WTC11 (cell line): Measurements from ENCODE around the gene SYNGR1. TPM values are rescaled to one million over a fixed set of nuclear protein-coding genes. Genes with fewer than 3 reads are reported as not detected.

Experiments
- ATAC-seq: fragments of 200-7000 bp; cut with Tn5 transposase; 2 replicates; pipeline ENCODE4 v1.10.0; 2021; ENCODE audit warnings: mild to moderate bottlenecking, moderate library complexity
- CTCF ChIA-PET: fragments of 300-600 bp; sonication (Branson Sonifier 250); formaldehyde crosslinking; loops from one replicate; lab custom pipeline; 2021; ENCODE audit warnings: antibody characterized with exemption; lab: Charles Lee
- POLR2A ChIA-PET: fragments of 350-600 bp; sonication (Branson Sonifier 250); formaldehyde crosslinking; loops from one replicate; lab custom pipeline; 2021; ENCODE audit warnings: antibody characterized with exemption; lab: Charles Lee
- DNase-seq: peaks from one replicate; pipeline ENCODE4 v3.0.0; 2021; ENCODE audit warnings: low spot score
- H3K27ac Mint-ChIP-seq: 2 replicates; pipeline ENCODE4 v1.8.0; 2021; ENCODE audit warnings: mixed read lengths
- H3K27me3 Mint-ChIP-seq: 2 replicates; pipeline ENCODE4 v1.8.0; 2021; ENCODE audit warnings: low read depth, mild to moderate bottlenecking, moderate library complexity, mixed read lengths
- H3K36me3 Mint-ChIP-seq: 2 replicates; pipeline ENCODE4 v1.8.0; 2021; ENCODE audit warnings: mixed read lengths
- H3K4me1 Mint-ChIP-seq: 2 replicates; pipeline ENCODE4 v1.8.0; 2022; ENCODE audit warnings: mixed read lengths
- H3K4me3 Mint-ChIP-seq: 2 replicates; pipeline ENCODE4 v1.8.0; 2021; ENCODE audit warnings: mild to moderate bottlenecking, moderate library complexity, mixed read lengths
- H3K9me3 Mint-ChIP-seq: 2 replicates; pipeline ENCODE4 v1.8.0; 2021; ENCODE audit warnings: mixed read lengths
- FOXK1 ChIP-seq: sonication (generic); formaldehyde crosslinking; IDR thresholded peaks from 2 replicates; pipeline ENCODE4 v1.8.0; 2022; ENCODE audit warnings: mild to moderate bottlenecking, moderate library complexity, missing genetic modification reagents
- FOXP1 ChIP-seq: sonication (generic); formaldehyde crosslinking; IDR thresholded peaks from 2 replicates; pipeline ENCODE4 v1.8.0; 2022; ENCODE audit warnings: missing genetic modification reagents, mild to moderate bottlenecking, moderate library complexity, borderline replicate concordance
- MXD4 ChIP-seq: fragments of 250-450 bp; sonication (Bioruptor Pico); IDR thresholded peaks from 2 replicates; pipeline ENCODE4 v1.8.0; 2021; ENCODE audit warnings: mild to moderate bottlenecking, moderate library complexity, borderline replicate concordance
- NFATC4 ChIP-seq: fragments of 250-450 bp; sonication (Bioruptor Pico); IDR thresholded peaks from 2 replicates; pipeline ENCODE4 v1.9.0; 2021; ENCODE audit warnings: mild to moderate bottlenecking
- NR2C2 ChIP-seq: sonication (generic); formaldehyde crosslinking; IDR thresholded peaks from 2 replicates; pipeline ENCODE4 v1.8.0; 2022; ENCODE audit warnings: mild to moderate bottlenecking, missing genetic modification reagents
- TP53 ChIP-seq: sonication (generic); formaldehyde crosslinking; IDR thresholded peaks from 2 replicates; pipeline ENCODE4 v1.8.1; 2023; ENCODE audit warnings: mild to moderate bottlenecking, missing genetic modification reagents
- ZBTB21 ChIP-seq: sonication (generic); formaldehyde crosslinking; IDR thresholded peaks from 2 replicates; pipeline ENCODE4 v1.8.1; 2023; ENCODE audit warnings: mild to moderate bottlenecking, missing genetic modification reagents, borderline replicate concordance
- ZNF138 ChIP-seq: sonication (generic); formaldehyde crosslinking; conservative IDR thresholded peaks from 2 replicates; pipeline ENCODE4 v1.8.1; 2022; ENCODE audit warnings: mild to moderate bottlenecking, moderate library complexity, missing genetic modification reagents
- ZNF263 ChIP-seq: sonication (generic); formaldehyde crosslinking; IDR thresholded peaks from 2 replicates; pipeline ENCODE4 v1.8.1; 2022; ENCODE audit warnings: low read depth, mild to moderate bottlenecking, moderate library complexity, missing genetic modification reagents
- ZNF423 ChIP-seq: fragments of 250-450 bp; sonication (Bioruptor Pico); IDR thresholded peaks from 2 replicates; pipeline ENCODE4 v2.1.2; 2022; ENCODE audit warnings: mild to moderate bottlenecking, moderate library complexity
- total RNA-seq: library from RNA; stranded (reverse); gene quantifications from 3 replicates; pipeline ENCODE4 v1.2.3, GENCODE V29; 2021
- TF ChIP-seq, protein P1 (sequence below): sonication (generic); formaldehyde crosslinking; IDR thresholded peaks from 2 replicates; pipeline ENCODE4 v1.8.0; 2023; ENCODE audit warnings: missing genetic modification reagents, mild to moderate bottlenecking, borderline replicate concordance
- TF ChIP-seq, protein P2 (sequence below): sonication (generic); formaldehyde crosslinking; IDR thresholded peaks from 2 replicates; pipeline ENCODE4 v1.8.0; 2022; ENCODE audit warnings: mild to moderate bottlenecking, missing genetic modification reagents
- TF ChIP-seq, protein P3 (sequence below): sonication (generic); formaldehyde crosslinking; IDR thresholded peaks from 2 replicates; pipeline ENCODE4 v1.8.1; 2022; ENCODE audit warnings: missing genetic modification reagents, borderline replicate concordance
- TF ChIP-seq, protein P4 (sequence below): fragments of 200-600 bp; IDR thresholded peaks from 2 replicates; pipeline ENCODE4 v1.8.0; 2022; ENCODE audit warnings: antibody characterized with exemption
- TF ChIP-seq, protein P5 (sequence below): sonication (generic); formaldehyde crosslinking; IDR thresholded peaks from 2 replicates; pipeline ENCODE4 v1.8.0; 2023; ENCODE audit warnings: missing genetic modification reagents
- TF ChIP-seq, protein P6 (sequence below): sonication (generic); formaldehyde crosslinking; IDR thresholded peaks from 2 replicates; pipeline ENCODE4 v1.8.1; 2023; ENCODE audit warnings: mild to moderate bottlenecking, missing genetic modification reagents
- TF ChIP-seq, protein P7 (sequence below): sonication (generic); formaldehyde crosslinking; IDR thresholded peaks from 2 replicates; pipeline ENCODE4 v1.8.0; 2022; ENCODE audit warnings: mild to moderate bottlenecking, missing genetic modification reagents
- TF ChIP-seq, protein P8 (sequence below): sonication (generic); formaldehyde crosslinking; conservative IDR thresholded peaks from 2 replicates; pipeline ENCODE4 v1.8.1; 2023; ENCODE audit warnings: mild to moderate bottlenecking, low read depth, missing genetic modification reagents, moderate library complexity

The SYNGR1 gene
- total RNA-seq, 1 experiment from 2014 or later = 35.3 TPM

DNA sequence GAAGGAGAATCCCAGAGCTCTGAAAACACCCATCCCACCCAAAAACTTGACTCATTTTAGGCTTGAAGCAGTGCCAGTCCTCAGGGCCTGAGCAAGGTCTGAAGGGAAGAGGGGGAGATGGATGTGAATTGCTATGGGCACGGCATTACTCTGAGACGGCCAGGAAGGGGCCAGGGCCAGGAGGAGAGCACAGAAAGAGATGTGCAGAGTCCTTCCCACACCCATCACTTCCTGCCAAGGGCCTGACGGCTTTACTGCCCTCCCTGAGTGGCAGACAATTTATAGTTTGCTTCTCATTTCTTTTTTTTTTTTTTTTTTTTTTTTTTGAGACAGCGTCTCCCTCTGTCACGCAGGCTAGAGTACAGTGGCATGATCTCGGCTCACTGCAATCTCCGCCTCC, 72.3 kb downstream of the SYNGR1 start:
- Mint-ChIP-seq H3K27ac (no peak overlapping the region), H3K4me1 (peaks cover 12% of the 10 kb centered on the region), H3K4me3 (no peak overlapping the region), H3K36me3 (peaks cover 46% of the 10 kb centered on the region), H3K9me3 (no peaks in the 10 kb centered on the region), H3K27me3 (no peaks in the 10 kb centered on the region)
- TF ChIP-seq, protein P1, sequence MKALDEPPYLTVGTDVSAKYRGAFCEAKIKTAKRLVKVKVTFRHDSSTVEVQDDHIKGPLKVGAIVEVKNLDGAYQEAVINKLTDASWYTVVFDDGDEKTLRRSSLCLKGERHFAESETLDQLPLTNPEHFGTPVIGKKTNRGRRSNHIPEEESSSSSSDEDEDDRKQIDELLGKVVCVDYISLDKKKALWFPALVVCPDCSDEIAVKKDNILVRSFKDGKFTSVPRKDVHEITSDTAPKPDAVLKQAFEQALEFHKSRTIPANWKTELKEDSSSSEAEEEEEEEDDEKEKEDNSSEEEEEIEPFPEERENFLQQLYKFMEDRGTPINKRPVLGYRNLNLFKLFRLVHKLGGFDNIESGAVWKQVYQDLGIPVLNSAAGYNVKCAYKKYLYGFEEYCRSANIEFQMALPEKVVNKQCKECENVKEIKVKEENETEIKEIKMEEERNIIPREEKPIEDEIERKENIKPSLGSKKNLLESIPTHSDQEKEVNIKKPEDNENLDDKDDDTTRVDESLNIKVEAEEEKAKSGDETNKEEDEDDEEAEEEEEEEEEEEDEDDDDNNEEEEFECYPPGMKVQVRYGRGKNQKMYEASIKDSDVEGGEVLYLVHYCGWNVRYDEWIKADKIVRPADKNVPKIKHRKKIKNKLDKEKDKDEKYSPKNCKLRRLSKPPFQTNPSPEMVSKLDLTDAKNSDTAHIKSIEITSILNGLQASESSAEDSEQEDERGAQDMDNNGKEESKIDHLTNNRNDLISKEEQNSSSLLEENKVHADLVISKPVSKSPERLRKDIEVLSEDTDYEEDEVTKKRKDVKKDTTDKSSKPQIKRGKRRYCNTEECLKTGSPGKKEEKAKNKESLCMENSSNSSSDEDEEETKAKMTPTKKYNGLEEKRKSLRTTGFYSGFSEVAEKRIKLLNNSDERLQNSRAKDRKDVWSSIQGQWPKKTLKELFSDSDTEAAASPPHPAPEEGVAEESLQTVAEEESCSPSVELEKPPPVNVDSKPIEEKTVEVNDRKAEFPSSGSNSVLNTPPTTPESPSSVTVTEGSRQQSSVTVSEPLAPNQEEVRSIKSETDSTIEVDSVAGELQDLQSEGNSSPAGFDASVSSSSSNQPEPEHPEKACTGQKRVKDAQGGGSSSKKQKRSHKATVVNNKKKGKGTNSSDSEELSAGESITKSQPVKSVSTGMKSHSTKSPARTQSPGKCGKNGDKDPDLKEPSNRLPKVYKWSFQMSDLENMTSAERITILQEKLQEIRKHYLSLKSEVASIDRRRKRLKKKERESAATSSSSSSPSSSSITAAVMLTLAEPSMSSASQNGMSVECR (CRISPR knock-in tag) = no peak
- TF ChIP-seq, protein P2, sequence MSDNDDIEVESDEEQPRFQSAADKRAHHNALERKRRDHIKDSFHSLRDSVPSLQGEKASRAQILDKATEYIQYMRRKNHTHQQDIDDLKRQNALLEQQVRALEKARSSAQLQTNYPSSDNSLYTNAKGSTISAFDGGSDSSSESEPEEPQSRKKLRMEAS (CRISPR knock-in tag) = no peak
- TF ChIP-seq ZNF423 (CRISPR knock-in tag) (no peak), ZNF138 (CRISPR knock-in tag) (no peak), MXD4 (CRISPR knock-in tag) (no peak), FOXK1 (CRISPR knock-in tag) (no peak), NFATC4 (CRISPR knock-in tag) (no peak), FOXP1 (CRISPR knock-in tag) (no peak), NR2C2 (CRISPR knock-in tag) (no peak), TP53 (CRISPR knock-in tag) (no peak), ZNF263 (CRISPR knock-in tag) (no peak), ZBTB21 (CRISPR knock-in tag) (no peak)
- TF ChIP-seq, protein P3, sequence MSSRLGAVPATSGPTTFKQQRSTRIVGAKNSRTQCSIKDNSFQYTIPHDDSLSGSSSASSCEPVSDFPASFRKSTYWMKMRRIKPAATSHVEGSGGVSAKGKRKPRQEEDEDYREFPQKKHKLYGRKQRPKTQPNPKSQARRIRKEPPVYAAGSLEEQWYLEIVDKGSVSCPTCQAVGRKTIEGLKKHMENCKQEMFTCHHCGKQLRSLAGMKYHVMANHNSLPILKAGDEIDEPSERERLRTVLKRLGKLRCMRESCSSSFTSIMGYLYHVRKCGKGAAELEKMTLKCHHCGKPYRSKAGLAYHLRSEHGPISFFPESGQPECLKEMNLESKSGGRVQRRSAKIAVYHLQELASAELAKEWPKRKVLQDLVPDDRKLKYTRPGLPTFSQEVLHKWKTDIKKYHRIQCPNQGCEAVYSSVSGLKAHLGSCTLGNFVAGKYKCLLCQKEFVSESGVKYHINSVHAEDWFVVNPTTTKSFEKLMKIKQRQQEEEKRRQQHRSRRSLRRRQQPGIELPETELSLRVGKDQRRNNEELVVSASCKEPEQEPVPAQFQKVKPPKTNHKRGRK (CRISPR knock-in tag) = no peak
- TF ChIP-seq, protein P4, sequence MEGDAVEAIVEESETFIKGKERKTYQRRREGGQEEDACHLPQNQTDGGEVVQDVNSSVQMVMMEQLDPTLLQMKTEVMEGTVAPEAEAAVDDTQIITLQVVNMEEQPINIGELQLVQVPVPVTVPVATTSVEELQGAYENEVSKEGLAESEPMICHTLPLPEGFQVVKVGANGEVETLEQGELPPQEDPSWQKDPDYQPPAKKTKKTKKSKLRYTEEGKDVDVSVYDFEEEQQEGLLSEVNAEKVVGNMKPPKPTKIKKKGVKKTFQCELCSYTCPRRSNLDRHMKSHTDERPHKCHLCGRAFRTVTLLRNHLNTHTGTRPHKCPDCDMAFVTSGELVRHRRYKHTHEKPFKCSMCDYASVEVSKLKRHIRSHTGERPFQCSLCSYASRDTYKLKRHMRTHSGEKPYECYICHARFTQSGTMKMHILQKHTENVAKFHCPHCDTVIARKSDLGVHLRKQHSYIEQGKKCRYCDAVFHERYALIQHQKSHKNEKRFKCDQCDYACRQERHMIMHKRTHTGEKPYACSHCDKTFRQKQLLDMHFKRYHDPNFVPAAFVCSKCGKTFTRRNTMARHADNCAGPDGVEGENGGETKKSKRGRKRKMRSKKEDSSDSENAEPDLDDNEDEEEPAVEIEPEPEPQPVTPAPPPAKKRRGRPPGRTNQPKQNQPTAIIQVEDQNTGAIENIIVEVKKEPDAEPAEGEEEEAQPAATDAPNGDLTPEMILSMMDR = no peak
- TF ChIP-seq, protein P5, sequence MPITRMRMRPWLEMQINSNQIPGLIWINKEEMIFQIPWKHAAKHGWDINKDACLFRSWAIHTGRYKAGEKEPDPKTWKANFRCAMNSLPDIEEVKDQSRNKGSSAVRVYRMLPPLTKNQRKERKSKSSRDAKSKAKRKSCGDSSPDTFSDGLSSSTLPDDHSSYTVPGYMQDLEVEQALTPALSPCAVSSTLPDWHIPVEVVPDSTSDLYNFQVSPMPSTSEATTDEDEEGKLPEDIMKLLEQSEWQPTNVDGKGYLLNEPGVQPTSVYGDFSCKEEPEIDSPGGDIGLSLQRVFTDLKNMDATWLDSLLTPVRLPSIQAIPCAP (CRISPR knock-in tag) = no peak
- TF ChIP-seq, protein P6, sequence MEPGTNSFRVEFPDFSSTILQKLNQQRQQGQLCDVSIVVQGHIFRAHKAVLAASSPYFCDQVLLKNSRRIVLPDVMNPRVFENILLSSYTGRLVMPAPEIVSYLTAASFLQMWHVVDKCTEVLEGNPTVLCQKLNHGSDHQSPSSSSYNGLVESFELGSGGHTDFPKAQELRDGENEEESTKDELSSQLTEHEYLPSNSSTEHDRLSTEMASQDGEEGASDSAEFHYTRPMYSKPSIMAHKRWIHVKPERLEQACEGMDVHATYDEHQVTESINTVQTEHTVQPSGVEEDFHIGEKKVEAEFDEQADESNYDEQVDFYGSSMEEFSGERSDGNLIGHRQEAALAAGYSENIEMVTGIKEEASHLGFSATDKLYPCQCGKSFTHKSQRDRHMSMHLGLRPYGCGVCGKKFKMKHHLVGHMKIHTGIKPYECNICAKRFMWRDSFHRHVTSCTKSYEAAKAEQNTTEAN = no peak
- TF ChIP-seq, protein P7, sequence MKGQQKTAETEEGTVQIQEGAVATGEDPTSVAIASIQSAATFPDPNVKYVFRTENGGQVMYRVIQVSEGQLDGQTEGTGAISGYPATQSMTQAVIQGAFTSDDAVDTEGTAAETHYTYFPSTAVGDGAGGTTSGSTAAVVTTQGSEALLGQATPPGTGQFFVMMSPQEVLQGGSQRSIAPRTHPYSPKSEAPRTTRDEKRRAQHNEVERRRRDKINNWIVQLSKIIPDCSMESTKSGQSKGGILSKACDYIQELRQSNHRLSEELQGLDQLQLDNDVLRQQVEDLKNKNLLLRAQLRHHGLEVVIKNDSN (CRISPR knock-in tag) = no peak
- TF ChIP-seq, protein P8, sequence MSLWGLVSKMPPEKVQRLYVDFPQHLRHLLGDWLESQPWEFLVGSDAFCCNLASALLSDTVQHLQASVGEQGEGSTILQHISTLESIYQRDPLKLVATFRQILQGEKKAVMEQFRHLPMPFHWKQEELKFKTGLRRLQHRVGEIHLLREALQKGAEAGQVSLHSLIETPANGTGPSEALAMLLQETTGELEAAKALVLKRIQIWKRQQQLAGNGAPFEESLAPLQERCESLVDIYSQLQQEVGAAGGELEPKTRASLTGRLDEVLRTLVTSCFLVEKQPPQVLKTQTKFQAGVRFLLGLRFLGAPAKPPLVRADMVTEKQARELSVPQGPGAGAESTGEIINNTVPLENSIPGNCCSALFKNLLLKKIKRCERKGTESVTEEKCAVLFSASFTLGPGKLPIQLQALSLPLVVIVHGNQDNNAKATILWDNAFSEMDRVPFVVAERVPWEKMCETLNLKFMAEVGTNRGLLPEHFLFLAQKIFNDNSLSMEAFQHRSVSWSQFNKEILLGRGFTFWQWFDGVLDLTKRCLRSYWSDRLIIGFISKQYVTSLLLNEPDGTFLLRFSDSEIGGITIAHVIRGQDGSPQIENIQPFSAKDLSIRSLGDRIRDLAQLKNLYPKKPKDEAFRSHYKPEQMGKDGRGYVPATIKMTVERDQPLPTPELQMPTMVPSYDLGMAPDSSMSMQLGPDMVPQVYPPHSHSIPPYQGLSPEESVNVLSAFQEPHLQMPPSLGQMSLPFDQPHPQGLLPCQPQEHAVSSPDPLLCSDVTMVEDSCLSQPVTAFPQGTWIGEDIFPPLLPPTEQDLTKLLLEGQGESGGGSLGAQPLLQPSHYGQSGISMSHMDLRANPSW (CRISPR knock-in tag) = no peak
- POLR2A ChIA-PET = no interaction called here
- CTCF ChIA-PET = interaction anchor here (0.7 kb wide), 1 partner anchor 103 kb away, joined by 4 read pairs; the partner anchor contains the start of gene RPL3
- ATAC-seq = no peak
- DNase-seq = no peak
